Hematopoietic multipotent progenitor cell treated with erythropoietin and hydrocortisone succinate and interleukin-3 and kit ligand, for 17 days (in vitro differentiated cells): ENCODE data around the gene ZNF282.
A peak's percentile ranks its signal among the peaks of the same experiment; 100 is the strongest.

Source experiments
- DNase-seq: peaks from one replicate; pipeline ENCODE4 v3.0.0-alpha.2; 2015; ENCODE audit warnings: low spot score

Gene ZNF282

GRCh38 chr7:149195180-149196150 is at the start of gene ZNF282:
TSS of gene ZNF282 (plus strand) at chr7:149195546. CDS start at chr7:149195590, 44 bp downstream.
- DNase-seq: peak; percentile 68

DNA sequence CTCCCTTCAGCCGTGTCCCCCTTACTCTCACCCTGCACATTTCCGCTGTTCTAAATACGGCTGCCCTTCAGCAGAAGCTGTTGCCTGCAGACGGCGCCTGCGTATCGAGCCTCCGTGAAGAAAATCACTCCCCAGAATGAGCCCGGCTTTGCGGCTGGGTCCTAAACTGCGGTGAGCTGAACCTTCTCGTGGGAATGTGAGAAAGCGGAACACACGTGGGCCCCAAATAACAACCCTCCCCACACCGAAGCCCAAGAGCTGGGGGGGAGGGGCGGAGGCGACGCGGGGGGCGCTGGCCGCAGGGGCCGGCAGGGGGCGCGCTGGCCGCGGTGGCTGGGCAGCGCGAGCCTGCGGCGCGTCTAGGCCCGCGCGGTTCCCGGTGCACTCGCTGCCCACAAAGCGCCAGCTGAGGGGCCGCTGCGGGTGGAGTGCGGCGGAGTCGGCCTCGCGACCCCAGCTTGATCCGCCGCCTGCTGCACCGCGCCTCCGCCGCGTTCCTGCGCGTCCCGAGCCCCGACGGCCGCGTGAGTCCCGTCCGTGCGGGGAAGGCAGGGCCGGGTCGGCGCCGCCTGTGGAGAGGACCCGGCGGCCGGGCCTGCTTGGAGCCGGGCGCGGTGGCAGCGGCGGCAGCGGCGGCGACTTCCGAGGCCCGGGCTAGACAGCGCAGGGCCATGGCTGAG is 48.1 kb upstream of the ZNF282 start, which contains the start of gene ZNF398:
Gene ZNF398 (plus strand): TSS at position 382 of the 680 bp plus-strand sequence. CDS start 290 bp downstream, at position 672.
- DNase-seq: peak; percentile 84

GRCh38 chr7:149147752-149148653 is 47.3 kb upstream of the ZNF282 start:
- peak; percentile 38 for DNase-seq

- no peak for DNase-seq
Observed at GRCh38 chr7:149150981-149151380, 44.4 kb upstream of the ZNF282 start.

DNA sequence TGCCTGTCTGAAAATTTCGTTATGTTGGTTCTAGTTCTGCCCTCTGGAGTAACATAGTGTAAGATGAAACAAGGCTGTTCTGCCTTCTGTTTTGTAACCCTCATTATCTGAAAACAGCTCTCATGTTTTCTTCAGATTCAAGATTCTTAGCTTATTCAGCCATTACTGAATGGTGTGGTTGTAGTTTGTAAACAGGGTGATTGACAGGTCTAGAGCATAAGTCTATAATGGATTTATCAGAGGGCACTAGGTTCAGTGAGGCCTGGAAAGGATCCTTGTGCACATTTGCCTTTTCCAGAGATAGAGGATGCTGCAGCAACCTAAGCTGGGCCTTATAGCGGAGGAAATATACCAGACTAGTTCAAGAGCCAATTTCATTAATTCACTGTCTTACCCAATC is 42.0 kb upstream of the ZNF282 start:
- no peak for DNase-seq

DNA sequence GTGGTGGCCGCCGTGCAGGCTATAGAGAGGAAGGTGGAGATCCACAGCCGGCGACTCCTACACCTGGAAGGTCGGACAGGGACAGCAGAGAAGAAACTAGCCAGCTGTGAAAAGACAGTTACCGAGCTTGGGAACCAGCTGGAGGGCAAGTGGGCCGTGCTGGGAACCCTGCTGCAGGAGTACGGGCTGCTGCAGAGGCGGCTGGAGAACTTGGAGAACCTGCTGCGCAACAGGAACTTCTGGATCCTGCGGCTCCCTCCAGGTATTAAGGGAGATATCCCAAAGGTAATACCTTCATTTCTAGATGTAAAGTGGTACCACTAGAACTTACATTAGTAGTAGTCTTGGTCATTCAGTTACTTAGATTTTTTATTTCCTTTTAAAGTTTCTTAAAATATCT is 41.3 kb upstream of the ZNF282 start:
- DNase-seq: no peak

DNA sequence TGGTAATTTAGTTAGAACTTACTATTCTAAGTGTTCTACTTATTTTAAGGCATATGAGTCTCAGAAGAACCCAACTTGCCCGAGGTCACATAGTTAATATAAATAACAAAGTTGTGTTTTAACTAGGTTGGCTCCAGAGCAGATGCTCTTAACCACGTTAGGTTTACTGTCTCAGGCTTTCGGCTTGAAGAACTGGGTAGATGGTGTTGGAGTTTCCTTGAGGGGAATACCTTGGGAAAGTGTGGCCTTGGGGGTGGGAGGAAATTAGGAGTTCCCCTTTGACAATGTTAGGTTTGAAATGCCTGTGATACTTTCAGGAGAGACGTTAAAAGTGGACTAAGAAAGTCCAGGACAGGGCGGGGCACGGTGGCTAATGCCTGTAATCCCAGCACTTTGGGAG is 38.4 kb upstream of the ZNF282 start:
- DNase-seq: no peak

DNA sequence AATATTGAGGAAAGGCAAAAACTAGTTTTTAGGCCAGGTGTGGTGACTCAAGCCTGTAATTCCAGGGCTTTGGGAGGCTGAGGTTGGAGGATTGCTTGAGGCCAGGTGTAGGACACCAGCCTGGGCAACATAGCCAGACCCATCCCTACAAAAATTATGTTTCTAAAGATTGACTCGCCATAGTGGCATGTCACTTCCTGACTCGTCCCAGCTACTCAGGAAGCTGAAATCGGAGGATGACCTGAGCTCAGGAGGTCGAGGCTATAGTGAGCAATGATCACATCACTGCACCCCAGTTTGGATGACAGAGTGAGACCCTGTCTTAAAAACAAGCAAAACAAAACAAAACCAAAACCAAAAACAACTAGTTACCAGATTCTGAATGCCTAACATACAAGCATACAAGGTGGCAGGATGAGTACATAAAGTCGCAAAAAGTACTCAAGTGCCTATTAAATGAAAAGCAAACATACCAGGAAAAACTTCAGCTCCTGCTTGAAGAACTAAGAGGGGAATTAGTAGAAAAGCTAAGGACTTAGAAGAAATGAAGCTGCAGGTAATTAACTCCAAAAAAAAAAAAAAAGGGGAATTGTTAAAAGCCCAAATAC is 34.0 kb upstream of the ZNF282 start:
- DNase-seq: no peak

GRCh38 chr7:149166142-149166541 is 29.2 kb upstream of the ZNF282 start:
- no peak for DNase-seq

GRCh38 chr7:149166630-149167352 is 28.6 kb upstream of the ZNF282 start:
- DNase-seq: no peak

- no peak for DNase-seq
Observed at GRCh38 chr7:149171892-149172533, 23.3 kb upstream of the ZNF282 start.

DNA sequence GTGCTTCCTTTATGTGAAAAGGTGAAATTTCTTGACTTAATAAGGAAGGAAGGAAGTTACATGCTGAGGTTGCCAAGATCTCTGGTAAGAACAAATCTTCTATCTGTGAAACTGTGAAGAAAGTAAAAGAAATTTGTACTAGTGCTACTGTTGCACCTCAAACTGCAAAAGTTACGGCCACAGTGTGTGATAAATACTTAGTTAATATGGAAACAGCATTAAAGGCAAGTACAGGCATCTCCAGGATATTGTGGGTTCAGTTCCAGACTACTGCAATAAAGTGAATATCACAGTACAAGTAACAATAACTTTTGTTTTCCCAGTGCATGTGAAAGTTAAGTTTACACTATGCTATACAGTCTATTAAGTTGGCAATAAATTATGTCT is 22.8 kb upstream of the ZNF282 start:
- DNase-seq: no peak

- DNase-seq: no peak
Observed at GRCh38 chr7:149175150-149175549, 20.2 kb upstream of the ZNF282 start.

- DNase-seq: no peak
Observed at GRCh38 chr7:149179241-149179640, 16.1 kb upstream of the ZNF282 start.

GRCh38 chr7:149180722-149181449 is 14.5 kb upstream of the ZNF282 start:
- no peak for DNase-seq

DNA sequence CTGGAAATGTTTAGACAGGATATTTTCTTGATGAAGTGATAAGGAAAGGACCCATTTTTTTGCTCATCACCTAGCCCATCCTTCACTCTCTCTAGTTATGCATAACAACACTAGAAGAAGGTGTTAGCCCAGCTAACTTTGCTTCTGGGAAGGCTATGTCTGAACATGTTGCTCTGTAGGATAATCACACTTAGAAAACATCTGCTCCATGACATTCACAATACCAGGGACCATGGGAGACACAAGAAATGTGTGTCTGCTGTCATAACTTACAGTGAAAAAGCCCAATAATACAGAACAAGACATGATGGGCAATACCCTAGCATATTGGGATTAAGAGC is 13.9 kb upstream of the ZNF282 start:
- DNase-seq: no peak

DNA sequence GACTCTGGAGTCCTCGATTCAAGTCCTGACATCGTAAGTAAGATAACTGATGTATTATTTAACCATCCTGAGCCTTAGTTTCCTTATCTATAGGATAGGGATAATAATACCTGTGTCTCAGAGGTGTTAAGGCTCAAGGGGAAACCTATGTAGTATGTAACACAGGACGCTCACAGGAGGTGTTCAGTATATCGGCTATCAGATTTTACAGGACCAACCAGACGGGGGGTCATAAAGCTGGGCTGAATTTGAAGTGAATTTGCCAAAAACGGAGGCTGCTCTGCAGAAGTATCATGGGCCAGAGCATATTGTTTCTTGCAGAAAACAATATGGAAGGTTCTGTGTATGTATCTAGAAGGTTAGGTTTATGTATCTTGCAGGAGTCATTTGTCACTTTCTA is 11.1 kb upstream of the ZNF282 start:
- no peak for DNase-seq

DNA sequence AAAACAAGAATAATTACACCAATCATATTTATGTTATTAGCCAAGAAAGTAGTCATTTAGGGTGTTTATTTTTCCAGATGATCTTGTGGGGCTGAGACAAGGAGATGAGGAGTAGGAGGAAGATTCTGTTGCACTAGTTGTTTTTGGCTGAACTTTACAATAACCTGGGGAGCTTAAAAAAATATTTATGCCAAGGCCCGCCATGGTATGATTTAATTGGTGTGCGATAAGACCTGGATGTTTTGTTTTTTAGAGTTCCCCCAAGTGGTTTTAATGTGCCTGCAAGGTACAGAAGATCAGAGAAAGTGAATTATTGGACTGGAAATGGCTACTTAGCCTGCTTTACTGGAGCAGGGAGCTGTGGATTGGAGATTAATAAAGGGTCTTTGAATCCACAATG is 7.1 kb upstream of the ZNF282 start:
- no peak for DNase-seq

- DNase-seq: no peak
Observed at GRCh38 chr7:149188637-149189259, 6.6 kb upstream of the ZNF282 start.
